ENCODE measurements around the gene ERC2. TPM values are rescaled to one million over a fixed set of nuclear protein-coding genes. Genes with fewer than 3 reads are reported as not detected.

ERC2 gene
- total RNA-seq, 1 experiment from 2014 or later = 0.77 TPM

- no peak overlapping the region for H3K9ac ChIP-seq (ENCODE audit: low read length)
- no peak overlapping the region for H3K4me2 ChIP-seq (ENCODE audit: low read length)
- no peak for TF ChIP-seq EZH2phosphoT487 (IDR thresholded peaks at IDR 0.05; ENCODE audit: borderline replicate concordance, low read length)
- TF ChIP-seq CTCF (conservative IDR thresholded peaks at IDR 0.05; ENCODE audit: low read depth, low read length) = no peak
- H3F3A ChIP-seq (ENCODE audit: low read length, unreplicated experiment) = no peaks in the 10 kb centered on the region
- no peaks in the 10 kb centered on the region for H3K9me3 ChIP-seq (ENCODE audit: low read length)
- H3K36me3 ChIP-seq (ENCODE audit: low read depth, low read length) = no peaks in the 10 kb centered on the region
- no peaks in the 10 kb centered on the region for H3K79me2 ChIP-seq (ENCODE audit: low read length)
- no peak overlapping the region for H3K4me3 ChIP-seq (ENCODE audit: low read length)
- intact Hi-C loops (cut with micrococcal nuclease) = no loop called here
- ATAC-seq = no peak
- no peaks in the 10 kb centered on the region for H4K20me1 ChIP-seq (ENCODE audit: low read length)
- no peaks in the 10 kb centered on the region for H3K27me3 ChIP-seq (ENCODE audit: low read length)
- no peak overlapping the region for H2AFZ ChIP-seq (ENCODE audit: low read length)
- CTCF ChIA-PET = no interaction called here
- DNase-seq = no peak
- POLR2A ChIA-PET (ENCODE audit: unreplicated experiment) = no interaction called here
- no peaks in the 10 kb centered on the region for H3K4me1 ChIP-seq (ENCODE audit: insufficient read depth, low read length)
- H3K27ac ChIP-seq (ENCODE audit: low read length) = no peak overlapping the region
- BruUV-seq (replicated peaks) = no TSS peak
- H3K9me2 ChIP-seq (replicated peaks; ENCODE audit: low read length) = no peaks in the 10 kb centered on the region
Observed at GRCh38 chr3:55909373-55909772, 558.9 kb downstream of the ERC2 start.

GRCh38 chr3:55907616-55908015 is 560.7 kb downstream of the ERC2 start:
- no TSS peak for BruUV-seq (replicated peaks)
- no peaks in the 10 kb centered on the region for H3K9me3 ChIP-seq (ENCODE audit: low read length)
- H3K4me3 ChIP-seq (ENCODE audit: low read length) = no peak overlapping the region
- H3K27me3 ChIP-seq (ENCODE audit: low read length) = no peaks in the 10 kb centered on the region; the same call in 1 of the 2 replicates
- no peaks in the 10 kb centered on the region for H3K4me1 ChIP-seq (ENCODE audit: insufficient read depth, low read length)
- H3K36me3 ChIP-seq (ENCODE audit: low read depth, low read length) = no peaks in the 10 kb centered on the region
- H3K9ac ChIP-seq (ENCODE audit: low read length) = no peak overlapping the region
- no peak overlapping the region for H2AFZ ChIP-seq (ENCODE audit: low read length)
- H3K79me2 ChIP-seq (ENCODE audit: low read length) = no peaks in the 10 kb centered on the region
- POLR2A ChIA-PET (ENCODE audit: unreplicated experiment) = no interaction called here
- intact Hi-C loops (cut with micrococcal nuclease) = no loop called here
- TF ChIP-seq EZH2 (IDR thresholded peaks at IDR 0.05; ENCODE audit: low read length, unreplicated experiment) = no peak
- TF ChIP-seq EZH2phosphoT487 (IDR thresholded peaks at IDR 0.05; ENCODE audit: borderline replicate concordance, low read length) = no peak
- no peak for TF ChIP-seq CTCF (conservative IDR thresholded peaks at IDR 0.05; ENCODE audit: low read depth, low read length)
- no peak overlapping the region for H3K27ac ChIP-seq (ENCODE audit: low read length)
- ATAC-seq = no peak
- CTCF ChIA-PET = no interaction called here
- no peak overlapping the region for H3K4me2 ChIP-seq (ENCODE audit: low read length)
- no peaks in the 10 kb centered on the region for H3F3A ChIP-seq (ENCODE audit: low read length, unreplicated experiment)
- H4K20me1 ChIP-seq (ENCODE audit: low read length) = no peaks in the 10 kb centered on the region
- no peaks in the 10 kb centered on the region for H3K9me2 ChIP-seq (replicated peaks; ENCODE audit: low read length)
- no peak for DNase-seq

- no peaks in the 10 kb centered on the region for H3F3A ChIP-seq (ENCODE audit: low read length, unreplicated experiment)
- no peak overlapping the region for H3K27ac ChIP-seq (ENCODE audit: low read length)
- H3K4me3 ChIP-seq (ENCODE audit: low read length) = no peak overlapping the region
- H3K9me3 ChIP-seq (ENCODE audit: low read length) = no peaks in the 10 kb centered on the region
- H3K9me2 ChIP-seq (replicated peaks; ENCODE audit: low read length) = no peaks in the 10 kb centered on the region
- intact Hi-C loops (cut with micrococcal nuclease) = no loop called here
- ChIA-PET CTCF (no interaction called here), POLR2A (ENCODE audit: unreplicated experiment) (no interaction called here)
- no peak overlapping the region for H3K4me2 ChIP-seq (ENCODE audit: low read length)
- TF ChIP-seq CTCF (conservative IDR thresholded peaks at IDR 0.05; ENCODE audit: low read depth, low read length) = no peak
- no peak for TF ChIP-seq EZH2phosphoT487 (IDR thresholded peaks at IDR 0.05; ENCODE audit: borderline replicate concordance, low read length)
- no peak for TF ChIP-seq EZH2 (IDR thresholded peaks at IDR 0.05; ENCODE audit: low read length, unreplicated experiment)
- BruUV-seq (replicated peaks) = no TSS peak
- DNase-seq (peak; percentile 10), ATAC-seq (no peak)
- no peaks in the 10 kb centered on the region for H3K36me3 ChIP-seq (ENCODE audit: low read depth, low read length)
- H4K20me1 ChIP-seq (ENCODE audit: low read length) = no peaks in the 10 kb centered on the region
- H3K4me1 ChIP-seq (ENCODE audit: insufficient read depth, low read length) = no peaks in the 10 kb centered on the region
- peaks cover 4% of the 10 kb centered on the region; the same call in 1 of the 2 replicates for H3K27me3 ChIP-seq (ENCODE audit: low read length)
- no peak overlapping the region for H3K9ac ChIP-seq (ENCODE audit: low read length)
- H2AFZ ChIP-seq (ENCODE audit: low read length) = no peak overlapping the region
- no peaks in the 10 kb centered on the region for H3K79me2 ChIP-seq (ENCODE audit: low read length)
Observed at GRCh38 chr3:55906896-55907295, 561.4 kb downstream of the ERC2 start.

Data from PC-3 (cell line).